Measurements from ENCODE around the gene HSD17B3. TPM values are rescaled to one million over a fixed set of nuclear protein-coding genes. Genes with fewer than 3 reads are reported as not detected.
"Not testable (repeated sequence)": the region's sequence is repeated elsewhere in the genome, so short reads cannot be mapped to it uniquely, and the experiment has no call there.

HSD17B3 gene
- total RNA-seq, 4 donors from 2014 or later, result 2.0 to 6.0 (median 2.2) TPM; not detected in 1

DNA sequence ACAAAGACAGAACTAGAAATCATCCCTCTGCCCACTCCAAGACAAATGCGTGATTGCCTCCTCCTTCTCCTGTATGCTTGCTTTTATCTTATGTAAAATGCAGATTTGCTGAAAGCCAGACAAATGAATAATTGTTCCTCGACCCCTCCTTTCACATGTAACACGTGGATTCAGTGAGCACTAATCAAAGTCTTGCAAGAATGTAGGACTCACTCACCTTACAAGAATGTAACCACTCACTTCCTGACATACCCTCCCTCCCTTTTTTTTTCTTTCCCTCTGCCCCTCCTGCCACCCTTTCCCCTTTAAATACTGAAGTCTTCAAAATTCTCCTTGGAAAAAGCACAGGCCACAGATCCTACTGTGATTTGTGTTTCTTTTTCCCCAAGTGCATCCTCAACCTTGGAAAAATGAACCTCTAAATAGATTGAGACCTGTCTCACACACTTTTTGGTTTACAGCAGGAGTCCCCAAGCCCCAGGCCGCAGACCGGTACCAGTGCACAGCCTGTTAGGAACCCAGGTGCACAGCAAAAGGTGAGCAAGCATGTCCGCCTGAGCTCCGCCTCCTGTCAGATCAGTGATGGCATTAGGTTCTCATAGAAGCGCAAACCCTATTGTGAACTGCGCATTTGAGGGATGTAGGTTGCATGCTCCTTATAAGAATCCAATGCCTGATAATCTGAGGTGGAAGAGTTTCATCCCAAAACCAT is 29.4 kb upstream of the HSD17B3 start:
- no peaks in the 10 kb centered on the region for H3K27me3 ChIP-seq
- WGBS, 2 donors, result 75 to 91% methylated on average over 9 of the region's 9 CpGs
- no peaks in the 10 kb centered on the region for H3K36me3 ChIP-seq
- H3K4me1 ChIP-seq, result no peaks in the 10 kb centered on the region
- no peak for TF ChIP-seq POLR2A (IDR thresholded peaks at IDR 0.05)
- TF ChIP-seq, protein P1, sequence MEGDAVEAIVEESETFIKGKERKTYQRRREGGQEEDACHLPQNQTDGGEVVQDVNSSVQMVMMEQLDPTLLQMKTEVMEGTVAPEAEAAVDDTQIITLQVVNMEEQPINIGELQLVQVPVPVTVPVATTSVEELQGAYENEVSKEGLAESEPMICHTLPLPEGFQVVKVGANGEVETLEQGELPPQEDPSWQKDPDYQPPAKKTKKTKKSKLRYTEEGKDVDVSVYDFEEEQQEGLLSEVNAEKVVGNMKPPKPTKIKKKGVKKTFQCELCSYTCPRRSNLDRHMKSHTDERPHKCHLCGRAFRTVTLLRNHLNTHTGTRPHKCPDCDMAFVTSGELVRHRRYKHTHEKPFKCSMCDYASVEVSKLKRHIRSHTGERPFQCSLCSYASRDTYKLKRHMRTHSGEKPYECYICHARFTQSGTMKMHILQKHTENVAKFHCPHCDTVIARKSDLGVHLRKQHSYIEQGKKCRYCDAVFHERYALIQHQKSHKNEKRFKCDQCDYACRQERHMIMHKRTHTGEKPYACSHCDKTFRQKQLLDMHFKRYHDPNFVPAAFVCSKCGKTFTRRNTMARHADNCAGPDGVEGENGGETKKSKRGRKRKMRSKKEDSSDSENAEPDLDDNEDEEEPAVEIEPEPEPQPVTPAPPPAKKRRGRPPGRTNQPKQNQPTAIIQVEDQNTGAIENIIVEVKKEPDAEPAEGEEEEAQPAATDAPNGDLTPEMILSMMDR (IDR thresholded peaks at IDR 0.05), result no peak
- H3K9me3 ChIP-seq, result no peaks in the 10 kb centered on the region
- H3K4me3 ChIP-seq (replicated peaks in 1 of 3), result no peak overlapping the region
- H3K27ac ChIP-seq, result no peak overlapping the region
- no peak for DNase-seq
- intact Hi-C loops (cut with DNase I), result loop anchor here (10.0 kb wide), 1 partner anchor 113 kb away; no protein-coding TSS in a partner anchor

GRCh38 chr9:96327694-96328352 is 25.8 kb upstream of the HSD17B3 start:
- Histone ChIP-seq H3K27me3 (no peaks in the 10 kb centered on the region), H3K36me3 (no peaks in the 10 kb centered on the region), H3K27ac (no peak overlapping the region), H3K4me3 (replicated peaks in 1 of 3) (no peak overlapping the region), H3K9me3 (no peaks in the 10 kb centered on the region), H3K4me1 (no peaks in the 10 kb centered on the region)
- TF ChIP-seq, protein P1 (IDR thresholded peaks at IDR 0.05), result peak; percentile 59 to 91 (median 82)
- TF ChIP-seq POLR2A (IDR thresholded peaks at IDR 0.05), result no peak
- DNase-seq, result peak; percentile 19
- WGBS, 2 donors, result 55 to 75% methylated on average over 1 of the region's 1 CpG
- intact Hi-C loops (cut with DNase I), result loop anchor here (2.0 kb wide), 1 partner anchor 339 kb away; no protein-coding TSS in a partner anchor

GRCh38 chr9:96323169-96323568 is 21.2 kb upstream of the HSD17B3 start:
- H3K36me3 ChIP-seq, result peaks cover 6 to 7% of the 10 kb centered on the region in 2 donors
- H3K9me3 ChIP-seq, result no peaks in the 10 kb centered on the region
- intact Hi-C loops (cut with DNase I), result no loop called here
- no peak overlapping the region for H3K27ac ChIP-seq
- no peak overlapping the region for H3K4me3 ChIP-seq (replicated peaks in 1 of 3)
- TF ChIP-seq, protein P1 (IDR thresholded peaks at IDR 0.05), result no peak
- TF ChIP-seq POLR2A (IDR thresholded peaks at IDR 0.05), result no peak
- H3K27me3 ChIP-seq, result no peaks in the 10 kb centered on the region
- H3K4me1 ChIP-seq, result no peaks in the 10 kb centered on the region
- no peak for DNase-seq

DNA sequence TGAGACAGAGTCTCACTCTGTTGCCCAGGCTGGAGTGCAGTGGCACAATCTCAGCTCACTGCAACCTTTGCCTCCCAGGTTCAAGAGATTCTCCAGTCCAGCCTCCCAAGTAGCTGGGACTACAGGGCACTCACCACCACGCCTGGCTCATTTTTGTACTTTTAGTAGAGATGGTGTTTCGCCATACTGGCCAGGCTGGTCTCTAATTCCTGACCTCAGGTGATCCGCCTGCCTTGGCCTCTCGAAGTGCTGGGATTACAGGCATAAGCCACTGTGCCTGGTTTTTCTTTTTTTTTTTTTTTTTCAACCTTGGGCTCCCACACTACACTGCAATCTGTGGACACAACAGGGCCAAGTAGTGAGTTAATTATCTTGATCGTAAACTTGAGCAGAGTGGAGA is 20.8 kb upstream of the HSD17B3 start:
- H3K4me3 ChIP-seq (replicated peaks in 1 of 3); H3K4me1 ChIP-seq; H3K9me3 ChIP-seq; H3K27me3 ChIP-seq; intact Hi-C loops (cut with DNase I); H3K36me3 ChIP-seq; DNase-seq; H3K27ac ChIP-seq: not testable (repeated sequence)
- WGBS, 2 donors, result 91 to 96% methylated on average over 5 of the region's 5 CpGs

DNA sequence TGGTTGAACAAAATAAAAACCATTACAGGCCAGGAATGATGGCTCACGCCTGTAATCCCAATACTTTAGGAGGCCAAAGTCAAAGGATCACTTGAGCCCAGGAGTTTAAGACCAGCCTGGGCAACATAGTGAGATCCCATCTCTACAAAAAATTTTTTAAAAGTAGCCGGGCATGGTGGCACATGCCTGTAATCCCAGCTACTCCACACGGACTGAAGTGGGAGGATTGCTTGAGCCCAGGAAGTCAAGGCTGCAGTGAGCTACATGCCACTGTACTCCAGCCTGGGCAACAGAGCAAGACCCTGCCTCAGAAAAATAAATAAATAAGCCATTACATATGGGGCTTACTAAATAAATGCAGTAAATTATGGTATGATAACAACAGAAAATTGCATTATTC is 20.2 kb upstream of the HSD17B3 start:
- H3K9me3 ChIP-seq; H3K27ac ChIP-seq; DNase-seq; H3K36me3 ChIP-seq; intact Hi-C loops (cut with DNase I); H3K4me3 ChIP-seq (replicated peaks in 1 of 3); H3K27me3 ChIP-seq; H3K4me1 ChIP-seq: not testable (repeated sequence)
- WGBS, 2 donors, result 96 to 98% methylated on average over 3 of the region's 3 CpGs

- no peak for DNase-seq
- Histone ChIP-seq H3K27me3 (no peaks in the 10 kb centered on the region), H3K4me1 (peaks cover 0 to 5% of the 10 kb centered on the region in 2 donors), H3K4me3 (replicated peaks in 1 of 3) (no peak overlapping the region), H3K36me3 (peaks cover 6 to 7% of the 10 kb centered on the region in 2 donors), H3K9me3 (no peaks in the 10 kb centered on the region), H3K27ac (no peak overlapping the region)
- 85 to 92% methylated on average over 7 of the region's 7 CpGs for WGBS, 2 donors
- no peak for TF ChIP-seq POLR2A (IDR thresholded peaks at IDR 0.05)
- TF ChIP-seq, protein P1 (IDR thresholded peaks at IDR 0.05), result no peak
- intact Hi-C loops (cut with DNase I), result no loop called here
These were observed 19.5 kb upstream of the HSD17B3 start for GRCh38 chr9:96321515-96321914.

All from thyroid gland (tissue), 4 donors.